Bronchial epithelial cell (primary cell): ENCODE measurements around the gene BCAS3. TPM values are rescaled to one million over a fixed set of nuclear protein-coding genes. Genes with fewer than 3 reads are reported as not detected.

Experiments used
- DNase-seq: peaks from one replicate; pipeline ENCODE4 v3.0.0-alpha.2; 2010; ENCODE audit warnings: low read depth
- FAIRE-seq: peaks from 2 replicates; lab custom pipeline; 2011; peaks lifted over from hg19 to GRCh38; lab: Jason Lieb, UNC
- H3K27me3 ChIP-seq: 2 replicates; pipeline ENCODE4 v1.5.1; 2011; ENCODE audit warnings: low read length; ENCODE audit not compliant: control insufficient read depth, insufficient read depth
- H3K36me3 ChIP-seq: 2 replicates; pipeline ENCODE4 v1.5.1; 2011; ENCODE audit warnings: low read length; ENCODE audit not compliant: control insufficient read depth, insufficient read depth
- H3K4me3 ChIP-seq: 2 replicates; pipeline ENCODE4 v1.5.1; 2011; ENCODE audit warnings: mild to moderate bottlenecking, low read depth, low read length, control low read depth
- total RNA-seq: library from RNA; depleted of rRNA; stranded (reverse); fragments of >200 nt; gene quantifications from 2 replicates; pipeline ENCODE4 v1.2.1, GENCODE V29; 2014
- TF ChIP-seq, protein P1 (sequence below): IDR thresholded peaks from 2 replicates; pipeline ENCODE4 v1.5.1; 2011; ENCODE audit warnings: mild to moderate bottlenecking, moderate library complexity, low read length, control low read depth, inconsistent platforms; ENCODE audit not compliant: insufficient read depth, severe bottlenecking

Gene BCAS3
- total RNA-seq, 1 donor from 2014 or later: 10.3 TPM

GRCh38 chr17:61294777-61295176, 617.1 kb downstream of the BCAS3 start:
- H3K27me3 ChIP-seq: no peaks in the 10 kb centered on the region
- H3K4me3 ChIP-seq: no peak overlapping the region
- no peaks in the 10 kb centered on the region for H3K36me3 ChIP-seq
- DNase-seq: peak; percentile 71
- no peak for FAIRE-seq
- TF ChIP-seq, protein P1, sequence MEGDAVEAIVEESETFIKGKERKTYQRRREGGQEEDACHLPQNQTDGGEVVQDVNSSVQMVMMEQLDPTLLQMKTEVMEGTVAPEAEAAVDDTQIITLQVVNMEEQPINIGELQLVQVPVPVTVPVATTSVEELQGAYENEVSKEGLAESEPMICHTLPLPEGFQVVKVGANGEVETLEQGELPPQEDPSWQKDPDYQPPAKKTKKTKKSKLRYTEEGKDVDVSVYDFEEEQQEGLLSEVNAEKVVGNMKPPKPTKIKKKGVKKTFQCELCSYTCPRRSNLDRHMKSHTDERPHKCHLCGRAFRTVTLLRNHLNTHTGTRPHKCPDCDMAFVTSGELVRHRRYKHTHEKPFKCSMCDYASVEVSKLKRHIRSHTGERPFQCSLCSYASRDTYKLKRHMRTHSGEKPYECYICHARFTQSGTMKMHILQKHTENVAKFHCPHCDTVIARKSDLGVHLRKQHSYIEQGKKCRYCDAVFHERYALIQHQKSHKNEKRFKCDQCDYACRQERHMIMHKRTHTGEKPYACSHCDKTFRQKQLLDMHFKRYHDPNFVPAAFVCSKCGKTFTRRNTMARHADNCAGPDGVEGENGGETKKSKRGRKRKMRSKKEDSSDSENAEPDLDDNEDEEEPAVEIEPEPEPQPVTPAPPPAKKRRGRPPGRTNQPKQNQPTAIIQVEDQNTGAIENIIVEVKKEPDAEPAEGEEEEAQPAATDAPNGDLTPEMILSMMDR: no peak

- DNase-seq: no peak
- TF ChIP-seq, protein P1: no peak
- no peak overlapping the region for H3K4me3 ChIP-seq
- no peaks in the 10 kb centered on the region for H3K36me3 ChIP-seq
- H3K27me3 ChIP-seq: no peaks in the 10 kb centered on the region
- FAIRE-seq: no peak
These were observed 618.4 kb downstream of the BCAS3 start for GRCh38 chr17:61296058-61296457.

GRCh38 chr17:61299517-61300513, 622.2 kb downstream of the BCAS3 start:
- no peak for FAIRE-seq
- TF ChIP-seq, protein P1: no peak

DNA sequence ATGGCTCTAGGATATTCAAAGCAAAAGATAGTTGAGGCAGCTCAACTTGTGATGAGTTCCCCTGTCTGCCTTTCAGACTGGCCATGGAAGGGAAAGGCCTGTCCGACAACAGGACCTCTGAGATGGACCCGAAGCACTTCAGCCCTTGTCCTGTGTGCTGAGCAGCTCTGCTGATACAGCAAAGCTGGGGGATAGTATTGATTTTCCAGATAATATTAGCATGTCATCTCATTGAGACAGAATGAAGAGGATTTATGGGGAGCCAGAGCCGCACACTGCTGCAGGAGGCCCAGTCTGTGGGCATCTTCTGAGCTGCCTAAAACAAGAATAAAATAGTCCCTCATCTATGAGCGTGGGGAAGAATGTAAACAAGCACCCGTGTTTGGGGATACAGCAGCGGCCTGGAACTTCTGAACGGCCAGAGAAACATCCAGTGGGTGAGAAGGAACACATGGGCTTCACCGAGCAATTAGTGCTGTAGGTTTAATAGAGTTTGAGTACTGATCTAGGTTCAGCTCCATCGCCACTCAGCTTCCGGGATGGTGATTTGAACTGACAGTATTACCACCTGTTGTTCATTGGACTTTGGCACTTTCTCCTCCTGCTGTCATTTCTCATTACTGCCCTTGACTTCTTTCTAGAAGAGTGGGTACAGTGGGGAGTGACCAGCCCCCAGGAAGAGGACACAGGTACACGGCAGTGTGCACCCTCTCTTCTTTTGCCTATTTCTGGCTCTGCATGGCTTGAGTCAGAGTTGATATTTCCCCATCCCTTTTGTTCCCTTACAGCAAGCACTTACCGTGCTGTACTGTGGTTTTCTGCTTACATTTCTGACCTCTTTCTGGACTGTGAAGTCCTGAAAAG, 625.5 kb downstream of the BCAS3 start:
- Histone ChIP-seq H3K27me3 (peaks cover 1% of the 10 kb centered on the region), H3K4me3 (no peak overlapping the region), H3K36me3 (no peaks in the 10 kb centered on the region)
- DNase-seq (no peak), FAIRE-seq (peak; percentile 13)
- TF ChIP-seq, protein P1: no peak

More at GRCh38 chr17:61299517-61300513, 622.2 kb downstream of the BCAS3 start:
- DNase-seq: no peak
- no peaks in the 10 kb centered on the region for H3K27me3 ChIP-seq
- no peak overlapping the region for H3K4me3 ChIP-seq
- H3K36me3 ChIP-seq: no peaks in the 10 kb centered on the region

DNA sequence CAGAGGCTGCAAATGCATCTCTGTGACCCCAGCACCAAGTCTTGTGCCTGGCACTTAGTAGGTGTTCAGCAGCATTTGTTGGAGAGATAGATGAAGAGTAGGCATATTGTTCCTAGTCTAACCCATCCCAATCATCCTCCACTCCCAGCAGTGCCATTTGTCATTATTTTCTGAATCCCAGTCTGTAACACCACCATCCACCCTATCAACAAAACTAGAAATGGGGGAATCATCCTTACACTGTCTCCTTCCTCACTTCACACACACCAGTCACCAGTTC, 626.1 kb downstream of the BCAS3 start:
- TF ChIP-seq, protein P1: no peak
- peak; percentile 62 for FAIRE-seq

More for the DNA sequence above, 626.1 kb downstream of the BCAS3 start:
- Histone ChIP-seq H3K27me3 (peaks cover 1% of the 10 kb centered on the region), H3K4me3 (no peak overlapping the region), H3K36me3 (no peaks in the 10 kb centered on the region)
- DNase-seq: no peak
